HepG2 (cell line): ENCODE results near the gene KLHL36. TPM values are rescaled to one million over a fixed set of nuclear protein-coding genes. Genes with fewer than 3 reads are reported as not detected.
A peak's percentile ranks its signal among the peaks of the same experiment; 100 is the strongest.

Source experiments
- ARHGAP35 ChIP-seq: sonication (generic); formaldehyde crosslinking; IDR thresholded peaks from 2 replicates; pipeline ENCODE4 v1.9.0; 2022; ENCODE audit warnings: mild to moderate bottlenecking, inconsistent platforms, moderate library complexity, missing genetic modification reagents, borderline replicate concordance
- FOXJ3 ChIP-seq: sonication (generic); formaldehyde crosslinking; IDR thresholded peaks from 2 replicates; pipeline ENCODE4 v1.4.0; 2020; ENCODE audit warnings: missing genetic modification reagents, mild to moderate bottlenecking, borderline replicate concordance
- MEF2D ChIP-seq: sonication (generic); formaldehyde crosslinking; IDR thresholded peaks from 2 replicates; pipeline ENCODE4 v1.5.1; 2020; ENCODE audit warnings: mild to moderate bottlenecking, missing genetic modification reagents
- NCOR1 ChIP-seq: fragments of 200-600 bp; sonication (generic); IDR thresholded peaks from 2 replicates; pipeline ENCODE4 v1.7.0; 2017; ENCODE audit warnings: antibody characterized with exemption, low read length, borderline replicate concordance
- NRL ChIP-seq: sonication (generic); formaldehyde crosslinking; IDR thresholded peaks from 2 replicates; pipeline ENCODE4 v1.5.0; 2020; ENCODE audit warnings: missing genetic modification reagents, mild to moderate bottlenecking, moderate library complexity, borderline replicate concordance
- WIZ ChIP-seq: sonication (generic); formaldehyde crosslinking; IDR thresholded peaks from 2 replicates; pipeline ENCODE4 v1.5.1; 2020; ENCODE audit warnings: mild to moderate bottlenecking, missing genetic modification reagents
- ZBTB8A ChIP-seq: sonication (generic); formaldehyde crosslinking; IDR thresholded peaks from 2 replicates; pipeline ENCODE4 v1.4.0; 2020; ENCODE audit warnings: mild to moderate bottlenecking, low read depth, missing genetic modification reagents, borderline replicate concordance
- ZNF343 ChIP-seq: sonication (generic); formaldehyde crosslinking; IDR thresholded peaks from 2 replicates; pipeline ENCODE4 v1.4.0; 2020; ENCODE audit warnings: mild to moderate bottlenecking, missing genetic modification reagents
- ZNF496 ChIP-seq: sonication (generic); formaldehyde crosslinking; IDR thresholded peaks from 2 replicates; pipeline ENCODE4 v1.8.1; 2023; ENCODE audit warnings: mild to moderate bottlenecking, moderate library complexity, missing genetic modification reagents; ENCODE audit not compliant: insufficient replicate concordance
- ZNF513 ChIP-seq: sonication (generic); formaldehyde crosslinking; conservative IDR thresholded peaks from 2 replicates; pipeline ENCODE4 v1.5.0; 2020; ENCODE audit warnings: missing genetic modification reagents
- ZNF703 ChIP-seq: sonication (generic); formaldehyde crosslinking; IDR thresholded peaks from 2 replicates; pipeline ENCODE4 v1.5.1; 2020; ENCODE audit warnings: missing genetic modification reagents, mild to moderate bottlenecking, moderate library complexity, borderline replicate concordance
- ZNF788 ChIP-seq: sonication (generic); formaldehyde crosslinking; IDR thresholded peaks from 2 replicates; pipeline ENCODE4 v1.5.0; 2020; ENCODE audit warnings: mild to moderate bottlenecking, missing genetic modification reagents, borderline replicate concordance
- ZZZ3 ChIP-seq: sonication (generic); formaldehyde crosslinking; IDR thresholded peaks from 2 replicates; pipeline ENCODE4 v1.4.0; 2020; ENCODE audit warnings: missing genetic modification reagents, mild to moderate bottlenecking, borderline replicate concordance
- polyA plus RNA-seq, 8 experiments: library from polyadenylated mRNA; depleted of rRNA in 3 of 8; stranded (reverse) in 7 of 8; unstranded in 1 of 8; fragments of >200 nt; fragmentation: Illumina TruSeq in 4 of 8; extraction: Trizol in 4 of 8; gene quantifications; 2 replicates each; pipeline versions ENCODE4 v1.2.1 to v1.2.3, GENCODE V29; 2011 to 2016; ENCODE audit warnings: low read depth in 4 of 8, missing spikeins in 1 of 8, mixed read lengths in 1 of 8; ENCODE audit not compliant: insufficient read depth in 1 of 8
- total RNA-seq, 5 experiments: library from RNA; depleted of rRNA; stranded (reverse); fragments of >200 nt; fragmentation: Illumina TruSeq; extraction: Trizol; gene quantifications; 2 replicates each; pipeline ENCODE4 v1.2.3, GENCODE V29; 2016; ENCODE audit warnings: low read depth in 1 of 5
- TF ChIP-seq, protein P1 (sequence below): sonication (generic); formaldehyde crosslinking; IDR thresholded peaks from 2 replicates; pipeline ENCODE4 v1.4.0; 2020; ENCODE audit warnings: mild to moderate bottlenecking, missing genetic modification reagents
- TF ChIP-seq, protein P2 (sequence below): sonication (generic); formaldehyde crosslinking; IDR thresholded peaks from 2 replicates; pipeline ENCODE4 v1.5.1; 2020; ENCODE audit warnings: missing genetic modification reagents, mild to moderate bottlenecking, borderline replicate concordance

The KLHL36 gene
- total and polyA plus RNA-seq, 2 of the 13 experiments (the other 11 are each of a cell fraction or from before 2014, with no cell fraction given): 24.3 to 26.0 TPM

DNA sequence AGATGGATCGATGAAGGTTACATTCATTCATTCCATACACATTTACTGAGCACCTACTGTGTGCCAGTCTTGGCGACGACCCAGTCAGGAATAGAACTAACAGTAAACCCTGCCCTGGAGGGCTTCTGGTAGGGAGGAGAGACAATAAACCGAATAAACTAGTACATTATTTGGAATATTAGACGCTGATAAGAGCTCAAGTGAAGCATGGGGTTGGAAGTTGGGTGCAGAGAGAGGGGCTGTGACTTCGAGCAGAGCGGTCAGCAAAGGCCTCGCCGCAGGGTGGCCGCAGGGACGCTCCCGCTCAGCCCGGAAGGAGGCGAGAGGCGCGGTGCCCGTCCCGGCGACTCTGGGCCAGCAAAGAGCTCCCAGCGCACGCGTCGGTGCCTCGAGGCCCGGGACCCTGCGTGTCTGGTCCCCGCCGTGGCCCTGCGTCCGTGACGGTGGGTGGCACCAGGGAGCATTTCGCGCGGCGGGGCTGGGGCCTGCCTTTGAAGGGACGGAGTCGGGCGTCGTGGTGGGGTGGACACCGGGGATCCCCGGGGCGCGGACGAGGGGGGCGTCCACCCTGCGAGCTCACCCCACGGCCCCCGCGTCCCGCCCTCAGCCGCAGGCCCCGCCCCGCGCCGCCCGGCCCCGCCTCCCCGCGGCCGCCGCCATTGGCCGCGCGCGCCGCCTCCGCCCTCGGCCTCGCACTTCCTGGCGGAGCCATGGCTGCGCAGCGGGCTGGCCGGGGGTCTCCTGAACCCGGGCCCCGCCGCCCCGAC is at the start of gene KLHL36 (continued):
- TF ChIP-seq NCOR1 (no peak), ZZZ3 (0 out of 2 replicates have a peak, but pooled peaks have one; percentile 45), WIZ (CRISPR knock-in tag) (peak; percentile 58; the same call in 1 of the 2 replicates), ZNF513 (CRISPR knock-in tag) (0 out of 2 replicates have a peak, but pooled peaks have one; percentile 58), ZNF343 (CRISPR knock-in tag) (peak; percentile 80), NRL (CRISPR knock-in tag) (peak; percentile 94), ZNF496 (CRISPR knock-in tag) (no peak), MEF2D (CRISPR knock-in tag) (no peak), ZNF703 (peak; percentile 66; the same call in 1 of the 2 replicates), ZNF788 (CRISPR knock-in tag) (no peak), FOXJ3 (no peak), ZBTB8A (CRISPR knock-in tag) (no peak), ARHGAP35 (CRISPR knock-in tag) (0 out of 2 replicates have a peak, but pooled peaks have one; percentile 68)
- TF ChIP-seq, protein P1, sequence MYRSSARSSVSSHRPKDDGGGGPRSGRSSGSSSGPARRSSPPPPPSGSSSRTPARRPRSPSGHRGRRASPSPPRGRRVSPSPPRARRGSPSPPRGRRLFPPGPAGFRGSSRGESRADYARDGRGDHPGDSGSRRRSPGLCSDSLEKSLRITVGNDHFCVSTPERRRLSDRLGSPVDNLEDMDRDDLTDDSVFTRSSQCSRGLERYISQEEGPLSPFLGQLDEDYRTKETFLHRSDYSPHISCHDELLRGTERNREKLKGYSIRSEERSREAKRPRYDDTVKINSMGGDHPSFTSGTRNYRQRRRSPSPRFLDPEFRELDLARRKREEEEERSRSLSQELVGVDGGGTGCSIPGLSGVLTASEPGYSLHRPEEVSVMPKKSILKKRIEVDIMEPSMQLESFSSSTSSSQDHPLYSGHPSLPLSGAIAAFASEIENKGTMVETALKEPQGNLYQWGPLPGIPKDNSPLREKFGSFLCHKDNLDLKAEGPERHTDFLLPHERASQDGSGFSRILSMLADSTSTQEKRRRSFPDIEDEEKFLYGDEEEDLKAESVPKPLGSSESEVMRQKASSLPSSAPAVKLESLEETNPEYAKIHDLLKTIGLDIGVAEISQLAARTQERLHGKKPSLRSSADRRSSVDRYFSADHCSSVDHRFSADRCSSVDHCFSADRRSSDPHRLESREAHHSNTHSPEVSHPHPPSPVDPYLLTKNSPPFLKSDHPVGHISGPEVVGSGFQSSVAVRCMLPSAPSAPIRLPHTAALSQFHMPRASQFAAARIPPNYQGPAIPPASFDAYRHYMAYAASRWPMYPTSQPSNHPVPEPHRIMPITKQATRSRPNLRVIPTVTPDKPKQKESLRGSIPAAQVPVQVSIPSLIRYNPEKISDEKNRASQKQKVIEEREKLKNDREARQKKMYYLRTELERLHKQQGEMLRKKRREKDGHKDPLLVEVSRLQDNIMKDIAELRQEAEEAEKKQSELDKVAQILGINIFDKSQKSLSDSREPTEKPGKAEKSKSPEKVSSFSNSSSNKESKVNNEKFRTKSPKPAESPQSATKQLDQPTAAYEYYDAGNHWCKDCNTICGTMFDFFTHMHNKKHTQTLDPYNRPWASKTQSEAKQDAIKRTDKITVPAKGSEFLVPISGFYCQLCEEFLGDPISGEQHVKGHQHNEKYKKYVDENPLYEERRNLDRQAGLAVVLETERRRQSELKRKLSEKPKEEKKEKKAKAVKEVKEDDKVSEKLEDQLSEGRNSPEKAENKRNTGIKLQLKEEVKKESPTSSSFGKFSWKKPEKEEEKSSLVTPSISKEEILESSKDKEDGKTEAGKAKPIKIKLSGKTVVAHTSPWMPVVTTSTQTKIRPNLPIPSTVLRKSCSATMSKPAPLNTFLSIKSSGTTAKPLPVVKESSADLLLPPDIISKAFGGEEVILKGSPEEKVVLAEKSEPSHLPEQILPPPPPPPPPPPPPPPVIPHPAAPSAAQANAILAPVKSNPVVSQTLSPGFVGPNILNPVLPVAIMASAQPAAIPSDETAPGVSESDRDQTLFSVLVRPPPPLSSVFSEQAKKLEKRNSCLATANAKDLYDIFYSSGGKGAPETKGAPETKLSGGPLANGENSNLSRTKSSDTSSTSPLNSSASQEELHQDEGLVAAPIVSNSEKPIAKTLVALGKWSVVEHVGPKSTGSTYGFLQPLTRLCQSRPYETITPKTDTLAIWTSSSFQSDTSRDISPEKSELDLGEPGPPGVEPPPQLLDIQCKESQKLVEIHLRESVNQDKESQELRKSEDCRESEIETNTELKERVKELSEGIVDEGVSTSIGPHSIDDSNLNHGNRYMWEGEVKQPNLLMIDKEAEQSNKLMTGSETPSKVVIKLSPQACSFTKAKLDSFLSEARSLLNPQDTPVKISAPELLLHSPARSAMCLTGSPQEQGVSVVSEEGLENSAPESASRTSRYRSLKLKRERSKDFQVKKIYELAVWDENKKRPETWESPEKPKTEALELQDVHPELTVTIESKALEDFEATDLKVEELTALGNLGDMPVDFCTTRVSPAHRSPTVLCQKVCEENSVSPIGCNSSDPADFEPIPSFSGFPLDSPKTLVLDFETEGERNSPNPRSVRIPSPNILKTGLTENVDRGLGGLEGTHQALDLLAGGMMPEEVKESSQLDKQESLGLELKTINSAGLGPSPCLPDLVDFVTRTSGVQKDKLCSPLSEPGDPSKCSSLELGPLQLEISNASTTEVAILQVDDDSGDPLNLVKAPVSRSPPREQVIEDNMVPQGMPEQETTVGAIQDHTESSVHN: no peak; the same call in 1 of the 2 replicates
- TF ChIP-seq, protein P2, sequence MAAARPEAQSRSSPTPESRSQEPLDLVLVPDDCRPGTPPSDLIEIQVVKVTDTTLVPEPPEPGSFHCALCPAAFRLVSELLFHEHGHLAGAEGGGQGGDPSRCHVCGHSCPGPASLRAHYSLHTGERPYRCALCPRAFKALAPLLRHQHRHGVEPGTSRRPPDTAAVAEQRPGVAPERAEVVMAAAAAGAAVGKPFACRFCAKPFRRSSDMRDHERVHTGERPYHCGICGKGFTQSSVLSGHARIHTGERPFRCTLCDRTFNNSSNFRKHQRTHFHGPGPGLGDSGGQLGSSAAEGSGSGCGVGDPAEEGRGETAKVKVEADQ: peak; percentile 46; the same call in 1 of the 2 replicates
